ENCODE results near the gene DCAF11.

DNA sequence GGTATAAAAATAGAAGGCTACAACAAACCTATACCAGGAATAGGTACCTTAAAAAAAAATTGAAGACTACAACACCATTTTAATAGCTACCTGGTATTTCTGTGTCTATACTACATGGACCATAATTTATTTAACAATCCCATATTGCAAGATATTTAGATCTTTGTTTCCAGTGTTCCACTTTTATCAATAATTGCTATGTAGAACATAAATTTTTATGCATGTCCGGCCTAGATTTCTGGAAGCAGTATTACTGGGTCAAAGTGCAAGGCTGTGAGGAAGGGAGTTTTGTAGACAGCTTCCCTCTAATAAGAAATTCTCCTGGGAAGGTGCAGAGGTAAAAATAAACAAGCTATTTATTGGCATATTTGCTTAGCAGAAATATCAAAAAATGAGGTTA, 4.1 kb upstream of the DCAF11 start:
- TF ChIP-seq, protein P1, sequence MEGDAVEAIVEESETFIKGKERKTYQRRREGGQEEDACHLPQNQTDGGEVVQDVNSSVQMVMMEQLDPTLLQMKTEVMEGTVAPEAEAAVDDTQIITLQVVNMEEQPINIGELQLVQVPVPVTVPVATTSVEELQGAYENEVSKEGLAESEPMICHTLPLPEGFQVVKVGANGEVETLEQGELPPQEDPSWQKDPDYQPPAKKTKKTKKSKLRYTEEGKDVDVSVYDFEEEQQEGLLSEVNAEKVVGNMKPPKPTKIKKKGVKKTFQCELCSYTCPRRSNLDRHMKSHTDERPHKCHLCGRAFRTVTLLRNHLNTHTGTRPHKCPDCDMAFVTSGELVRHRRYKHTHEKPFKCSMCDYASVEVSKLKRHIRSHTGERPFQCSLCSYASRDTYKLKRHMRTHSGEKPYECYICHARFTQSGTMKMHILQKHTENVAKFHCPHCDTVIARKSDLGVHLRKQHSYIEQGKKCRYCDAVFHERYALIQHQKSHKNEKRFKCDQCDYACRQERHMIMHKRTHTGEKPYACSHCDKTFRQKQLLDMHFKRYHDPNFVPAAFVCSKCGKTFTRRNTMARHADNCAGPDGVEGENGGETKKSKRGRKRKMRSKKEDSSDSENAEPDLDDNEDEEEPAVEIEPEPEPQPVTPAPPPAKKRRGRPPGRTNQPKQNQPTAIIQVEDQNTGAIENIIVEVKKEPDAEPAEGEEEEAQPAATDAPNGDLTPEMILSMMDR (IDR thresholded peaks at IDR 0.05; ENCODE audit: low read depth, low read length): no peak
- TF ChIP-seq EZH2phosphoT487 (IDR thresholded peaks at IDR 0.05; ENCODE audit: low read depth): no peak

Measured in OCI-LY3 (cell line).